GM12865 (cell line): ENCODE results near the gene EEFSEC.

Experiments used
- DNase-seq: peaks from one replicate; pipeline ENCODE4 v3.0.0; 2010; ENCODE audit warnings: low read depth
- H3K4me3 ChIP-seq: 2 replicates; pipeline ENCODE4 v1.5.1; 2011; ENCODE audit warnings: mild to moderate bottlenecking, low read depth, low read length, control low read depth
- TF ChIP-seq, protein P1 (sequence below): IDR thresholded peaks from 2 replicates; pipeline ENCODE4 v1.5.1; 2011; ENCODE audit warnings: low read length, control low read depth, low read depth, inconsistent platforms; ENCODE audit not compliant: insufficient read depth; ENCODE audit errors: missing control alignments

EEFSEC gene

DNA sequence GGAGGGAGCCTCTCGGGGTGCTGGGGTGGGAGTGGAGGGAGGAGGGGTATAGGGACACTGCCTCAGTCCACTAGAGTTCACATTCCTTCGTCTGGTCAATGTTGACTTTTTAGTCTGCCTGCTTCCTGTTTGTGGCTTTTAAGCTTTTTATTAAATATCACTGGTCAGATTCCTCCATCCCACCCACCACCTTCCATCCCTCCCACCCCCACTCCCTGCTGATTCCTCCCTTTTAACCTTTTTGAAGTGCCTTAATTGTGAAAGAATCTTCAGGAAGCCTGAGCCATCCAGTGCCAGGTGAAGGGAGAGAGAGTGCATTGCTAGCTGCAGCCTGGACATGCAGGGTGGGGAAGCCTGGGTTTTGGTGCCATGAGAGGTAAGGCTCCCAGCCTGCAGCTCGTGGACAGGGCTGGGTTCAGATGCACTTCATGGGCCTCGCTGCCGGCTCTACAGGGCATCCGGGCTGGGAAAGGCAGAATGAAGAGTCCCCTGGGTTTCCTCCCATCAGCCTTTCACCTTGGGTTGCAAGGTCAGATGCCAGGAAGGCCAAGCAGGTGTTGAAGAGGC lies 207.5 kb downstream of the EEFSEC start:
- DNase-seq = no peak
- TF ChIP-seq, protein P1, sequence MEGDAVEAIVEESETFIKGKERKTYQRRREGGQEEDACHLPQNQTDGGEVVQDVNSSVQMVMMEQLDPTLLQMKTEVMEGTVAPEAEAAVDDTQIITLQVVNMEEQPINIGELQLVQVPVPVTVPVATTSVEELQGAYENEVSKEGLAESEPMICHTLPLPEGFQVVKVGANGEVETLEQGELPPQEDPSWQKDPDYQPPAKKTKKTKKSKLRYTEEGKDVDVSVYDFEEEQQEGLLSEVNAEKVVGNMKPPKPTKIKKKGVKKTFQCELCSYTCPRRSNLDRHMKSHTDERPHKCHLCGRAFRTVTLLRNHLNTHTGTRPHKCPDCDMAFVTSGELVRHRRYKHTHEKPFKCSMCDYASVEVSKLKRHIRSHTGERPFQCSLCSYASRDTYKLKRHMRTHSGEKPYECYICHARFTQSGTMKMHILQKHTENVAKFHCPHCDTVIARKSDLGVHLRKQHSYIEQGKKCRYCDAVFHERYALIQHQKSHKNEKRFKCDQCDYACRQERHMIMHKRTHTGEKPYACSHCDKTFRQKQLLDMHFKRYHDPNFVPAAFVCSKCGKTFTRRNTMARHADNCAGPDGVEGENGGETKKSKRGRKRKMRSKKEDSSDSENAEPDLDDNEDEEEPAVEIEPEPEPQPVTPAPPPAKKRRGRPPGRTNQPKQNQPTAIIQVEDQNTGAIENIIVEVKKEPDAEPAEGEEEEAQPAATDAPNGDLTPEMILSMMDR = no peak
- no peak overlapping the region for H3K4me3 ChIP-seq

GRCh38 chr3:128362026-128362965 lies 209.0 kb downstream of the EEFSEC start:
- H3K4me3 ChIP-seq = no peak overlapping the region
- DNase-seq = no peak
- TF ChIP-seq, protein P1 = no peak

DNA sequence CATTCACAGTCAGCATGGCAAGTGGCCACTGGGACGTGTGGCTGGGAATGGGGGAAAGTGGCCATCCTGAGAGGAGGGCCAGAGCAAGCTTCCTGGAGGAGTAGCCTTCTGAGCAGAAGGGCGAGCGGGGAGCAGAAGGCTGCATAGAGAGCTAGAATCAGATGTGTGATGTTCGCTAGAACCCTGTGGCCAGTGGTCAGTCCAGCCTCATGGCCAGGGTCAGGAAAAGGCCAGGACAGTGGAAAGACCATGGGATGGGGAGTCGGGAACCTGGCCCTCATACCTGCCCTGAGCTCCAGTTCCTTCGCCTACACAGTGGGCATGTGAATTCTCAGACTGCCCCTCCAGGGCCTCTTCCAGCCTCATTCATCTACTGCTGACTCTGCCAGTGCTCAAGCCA lies 211.0 kb downstream of the EEFSEC start:
- H3K4me3 ChIP-seq = no peak overlapping the region
- TF ChIP-seq, protein P1 = no peak
- DNase-seq = no peak

GRCh38 chr3:128364808-128365360 lies 211.6 kb downstream of the EEFSEC start:
- DNase-seq = no peak
- no peak overlapping the region for H3K4me3 ChIP-seq
- TF ChIP-seq, protein P1 = no peak

GRCh38 chr3:128366136-128366535 lies 212.9 kb downstream of the EEFSEC start:
- no peak for DNase-seq
- TF ChIP-seq, protein P1 = no peak
- H3K4me3 ChIP-seq = no peak overlapping the region

DNA sequence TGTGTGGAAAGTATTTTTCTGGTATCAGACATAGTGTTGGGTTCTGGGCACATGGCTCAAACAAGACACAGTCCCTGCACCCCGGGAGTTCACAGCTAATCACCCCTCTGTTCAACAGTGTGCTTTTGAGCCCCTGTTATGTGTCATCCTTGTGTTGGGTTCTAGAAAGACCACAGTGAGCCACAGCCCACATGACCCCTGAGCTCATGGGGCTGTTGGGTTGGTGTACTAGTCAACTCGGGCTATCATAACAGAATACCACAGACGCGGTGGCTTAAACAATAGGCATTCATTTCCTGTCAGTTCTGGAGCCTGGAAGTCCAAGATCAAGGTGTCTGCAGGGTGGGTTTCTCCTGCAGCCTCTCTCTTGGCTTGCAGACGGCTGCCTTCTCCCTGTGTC lies 213.4 kb downstream of the EEFSEC start:
- DNase-seq = no peak
- TF ChIP-seq, protein P1 = no peak

More for the DNA sequence above, 213.4 kb downstream of the EEFSEC start:
- H3K4me3 ChIP-seq = no peak overlapping the region
